PC-9 (cell line): ENCODE results near the gene ZCCHC7.

Experiments
- CTCF ChIP-seq: fragments of 200-600 bp; sonication (generic); conservative IDR thresholded peaks from 2 replicates; pipeline ENCODE4 v1.6.1; 2017; ENCODE audit warnings: mixed run types, antibody characterized with exemption, mild to moderate bottlenecking, moderate library complexity
- EZH2 ChIP-seq: fragments of 200-600 bp; sonication (generic); IDR thresholded peaks from 2 replicates; pipeline ENCODE4 v1.8.0; 2017; ENCODE audit warnings: antibody characterized with exemption, low read depth

- no peak for TF ChIP-seq CTCF
- no peak for TF ChIP-seq EZH2
These were observed 37.5 kb downstream of the ZCCHC7 start for GRCh38 chr9:37157726-37158377.
